Nephron (organoid): ENCODE results near the gene ELMO3.

Source experiments
- H3K27ac Mint-ChIP-seq, 3 experiments: 2 replicates each; pipeline ENCODE4 v1.8.0; 2020; ENCODE audit warnings: mixed read lengths in 3 of 3, mild to moderate bottlenecking in 2 of 3, moderate library complexity in 1 of 3
- H3K27me3 Mint-ChIP-seq: 2 replicates; pipeline ENCODE4 v1.8.0; 2021; ENCODE audit warnings: low read depth, mild to moderate bottlenecking, moderate library complexity, mixed read lengths
- H3K36me3 Mint-ChIP-seq: 2 replicates; pipeline ENCODE4 v1.8.0; 2020; ENCODE audit warnings: low read depth, mixed read lengths
- H3K4me1 Mint-ChIP-seq: 2 replicates; pipeline ENCODE4 v1.8.0; 2020; ENCODE audit warnings: mixed read lengths
- H3K4me3 Mint-ChIP-seq, 3 experiments: 2 replicates each; pipeline ENCODE4 v1.8.0; 2020; ENCODE audit warnings: mild to moderate bottlenecking in 3 of 3, mixed read lengths in 3 of 3, moderate library complexity in 2 of 3
- H3K9me3 Mint-ChIP-seq: 2 replicates; pipeline ENCODE4 v1.8.0; 2020; ENCODE audit warnings: mixed read lengths
- CTCF ChIP-seq, 3 experiments: fragments of 200-600 bp; sonication (generic); IDR thresholded peaks; one replicate each; pipeline ENCODE4 v1.5.0; 2021; ENCODE audit warnings: antibody characterized with exemption in 3 of 3; ENCODE audit not compliant: unreplicated experiment in 3 of 3

ELMO3 gene

DNA sequence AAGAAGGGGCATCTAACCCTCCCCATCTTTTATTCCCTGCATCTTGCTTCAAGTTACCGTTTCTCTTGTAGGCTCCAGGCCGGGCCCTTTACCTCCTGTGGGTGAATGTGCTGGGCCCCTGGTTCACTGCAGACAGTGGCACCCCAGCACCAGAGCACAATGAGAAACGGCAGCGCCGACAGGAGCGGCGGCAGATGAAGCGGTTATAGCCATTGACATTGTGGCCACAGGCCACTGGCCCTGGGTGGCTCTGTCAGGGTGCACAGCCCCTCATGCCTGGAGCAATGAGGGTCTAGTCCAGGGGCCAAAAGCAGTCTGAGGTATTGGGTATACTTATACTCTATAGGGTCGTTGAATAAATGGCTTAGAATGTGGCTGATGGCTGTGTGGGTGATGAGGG, 30.0 kb downstream of the ELMO3 start:
- TF ChIP-seq CTCF (IDR thresholded peaks at IDR 0.05; ENCODE audit: unreplicated experiment in 3 of 3), result no peak

GRCh38 chr16:67229906-67230808, 31.2 kb downstream of the ELMO3 start:
- Mint-ChIP-seq H3K27ac (no peak overlapping the region), H3K9me3 (no peaks in the 10 kb centered on the region), H3K27me3 (no peaks in the 10 kb centered on the region), H3K36me3 (peaks cover 18% of the 10 kb centered on the region), H3K4me3 (peak overlapping the region; percentile 99 to 100 (median 99)), H3K4me1 (peaks cover 25% of the 10 kb centered on the region)
- no peak for TF ChIP-seq CTCF (IDR thresholded peaks at IDR 0.05; ENCODE audit: unreplicated experiment in 3 of 3)

More for the DNA sequence above, 30.0 kb downstream of the ELMO3 start:
- Mint-ChIP-seq H3K4me1 (peaks cover 25% of the 10 kb centered on the region), H3K4me3 (peak overlapping the region; percentile 99 to 100 (median 99)), H3K36me3 (peaks cover 18% of the 10 kb centered on the region), H3K27ac (no peak overlapping the region), H3K27me3 (no peaks in the 10 kb centered on the region), H3K9me3 (no peaks in the 10 kb centered on the region)

DNA sequence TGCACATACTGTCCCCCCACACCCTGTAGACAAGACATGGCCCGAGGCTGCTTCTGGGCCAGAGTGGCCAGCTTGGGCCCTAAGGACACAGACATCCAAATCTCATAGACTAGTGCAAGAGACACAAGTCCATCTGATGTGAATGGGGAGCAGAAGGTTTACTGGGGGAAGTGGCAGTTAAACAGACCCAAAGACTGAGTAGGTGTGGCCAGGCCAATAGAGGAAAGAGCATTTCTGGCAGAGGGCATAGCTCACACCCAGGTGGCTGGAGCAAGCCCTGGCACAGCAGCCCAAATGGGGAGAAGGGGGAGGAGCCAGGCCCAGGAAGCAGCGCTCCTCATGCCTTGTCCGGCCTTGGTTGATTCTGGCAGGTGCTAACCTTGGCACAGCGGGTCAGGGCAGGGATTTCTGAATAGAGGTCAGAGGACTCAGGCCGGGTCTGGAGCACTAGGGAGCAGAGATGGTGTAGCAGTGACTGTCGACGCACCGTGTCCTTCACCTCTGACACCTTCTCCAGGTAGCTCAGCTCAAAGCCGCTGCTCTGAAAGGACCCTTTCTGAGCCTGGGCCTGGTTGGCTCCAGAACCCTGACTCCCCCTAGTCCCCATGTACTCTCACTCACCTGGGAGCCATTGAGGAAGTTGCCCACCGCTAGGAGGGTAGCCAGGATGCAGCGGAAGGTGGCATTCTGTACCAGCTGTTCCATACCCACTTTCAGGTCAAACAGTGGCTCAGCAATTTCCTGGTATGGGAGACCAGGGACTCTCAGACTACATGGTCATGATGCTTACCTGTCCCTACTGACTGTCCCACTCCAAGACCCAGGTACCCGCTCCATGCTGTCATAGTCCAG, 32.1 kb downstream of the ELMO3 start:
- H3K4me1 Mint-ChIP-seq, result peaks cover 18% of the 10 kb centered on the region
- H3K4me3 Mint-ChIP-seq, result no peak overlapping the region
- no peaks in the 10 kb centered on the region for H3K9me3 Mint-ChIP-seq
- H3K36me3 Mint-ChIP-seq, result peaks cover 20% of the 10 kb centered on the region
- no peaks in the 10 kb centered on the region for H3K27me3 Mint-ChIP-seq
- H3K27ac Mint-ChIP-seq, result no peak overlapping the region
- no peak for TF ChIP-seq CTCF (IDR thresholded peaks at IDR 0.05; ENCODE audit: unreplicated experiment in 3 of 3)

GRCh38 chr16:67233596-67233995, 34.7 kb downstream of the ELMO3 start:
- Mint-ChIP-seq H3K27me3 (no peaks in the 10 kb centered on the region), H3K27ac (no peak overlapping the region), H3K4me1 (no peaks in the 10 kb centered on the region), H3K36me3 (peaks cover 27% of the 10 kb centered on the region), H3K4me3 (no peak overlapping the region), H3K9me3 (no peaks in the 10 kb centered on the region)
- TF ChIP-seq CTCF (IDR thresholded peaks at IDR 0.05; ENCODE audit: unreplicated experiment in 3 of 3), result no peak

DNA sequence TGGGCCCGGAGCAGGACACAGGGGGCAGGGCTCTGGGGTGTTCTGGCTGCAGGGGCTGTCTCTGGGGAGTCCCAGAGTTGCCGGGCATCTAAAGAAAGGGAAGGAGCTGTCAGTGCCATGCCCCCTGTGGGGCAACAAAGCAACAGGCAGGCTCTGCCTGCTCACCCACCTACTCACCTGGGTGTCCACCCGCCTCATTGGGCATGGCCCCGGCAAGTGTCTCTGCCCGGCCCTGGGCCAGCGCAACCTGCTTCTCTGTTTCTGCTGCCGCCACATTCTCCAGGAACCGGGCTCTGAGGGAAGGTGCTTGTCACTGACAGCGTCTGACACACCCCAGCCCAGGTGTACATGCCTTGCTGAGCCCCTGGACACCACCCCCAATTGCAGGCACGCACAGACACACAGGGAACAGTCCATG, 35.3 kb downstream of the ELMO3 start:
- Mint-ChIP-seq H3K27ac (no peak overlapping the region), H3K27me3 (no peaks in the 10 kb centered on the region), H3K9me3 (no peaks in the 10 kb centered on the region), H3K4me3 (no peak overlapping the region), H3K36me3 (peaks cover 24% of the 10 kb centered on the region), H3K4me1 (no peaks in the 10 kb centered on the region)
- TF ChIP-seq CTCF (IDR thresholded peaks at IDR 0.05; ENCODE audit: unreplicated experiment in 3 of 3), result no peak
